ENCODE results near the gene CFAP299.

- TF ChIP-seq PRDM15 (CRISPR knock-in tag; IDR thresholded peaks at IDR 0.05) (no peak), CTCF (CRISPR knock-in tag; IDR thresholded peaks at IDR 0.05) (no peak), RBM22 (optimal IDR thresholded peaks at IDR 0.05; ENCODE audit: low read length) (no peak), HOXA7 (CRISPR knock-in tag; IDR thresholded peaks at IDR 0.05) (no peak), SMAD3 (CRISPR knock-in tag; IDR thresholded peaks at IDR 0.05) (no peak), POLR2AphosphoS5 (IDR thresholded peaks at IDR 0.05; ENCODE audit: low read depth, low read length) (no peak), HDAC2 (CRISPR knock-in tag; IDR thresholded peaks at IDR 0.05) (no peak)
Measured at GRCh38 chr4:80781431-80781830, 445.9 kb downstream of the CFAP299 start.

Data from HepG2 (cell line).